Suprapubic skin (tissue), 4 donors: ENCODE measurements around the gene STX1B. TPM values are rescaled to one million over a fixed set of nuclear protein-coding genes. Genes with fewer than 3 reads are reported as not detected.
"Not testable (repeated sequence)": the region's sequence is repeated elsewhere in the genome, so short reads cannot be mapped to it uniquely, and the experiment has no call there.

Source experiments
- DNase-seq, 2 donors: peaks; one replicate each; pipeline ENCODE4 v3.0.0-alpha.2; 2019; ENCODE audit warnings: low spot score in 2 of 2
- H3K27ac ChIP-seq: fragments of 200-600 bp; sonication (generic); one replicate; pipeline ENCODE4 v1.5.1; 2019
- H3K27me3 ChIP-seq: fragments of 200-600 bp; sonication (generic); one replicate; pipeline ENCODE4 v1.5.1; 2019
- H3K36me3 ChIP-seq: fragments of 200-600 bp; sonication (generic); one replicate; pipeline ENCODE4 v1.5.1; 2019
- H3K4me1 ChIP-seq: fragments of 200-600 bp; sonication (generic); one replicate; pipeline ENCODE4 v1.5.1; 2019
- H3K4me3 ChIP-seq: fragments of 200-600 bp; sonication (generic); one replicate; pipeline ENCODE4 v1.5.1; 2019; ENCODE audit warnings: mild to moderate bottlenecking
- H3K9me3 ChIP-seq: fragments of 200-600 bp; sonication (generic); one replicate; pipeline ENCODE4 v1.5.1; 2019
- CTCF ChIP-seq, 2 donors: fragments of 200-600 bp in 1 of 2; fragments of 450-650 bp in 1 of 2; sonication (generic) in 1 of 2; IDR thresholded peaks; one replicate each; pipeline ENCODE4 v1.5.1; 2016 to 2019; ENCODE audit warnings: antibody characterized with exemption in 2 of 2, mild to moderate bottlenecking in 1 of 2, moderate library complexity in 1 of 2
- EP300 ChIP-seq: sonication (generic); formaldehyde crosslinking; IDR thresholded peaks from one replicate; pipeline ENCODE4 v1.6.1; 2017; ENCODE audit warnings: antibody characterized with exemption
- POLR2A ChIP-seq, 2 donors: fragments of 450-650 bp; IDR thresholded peaks; one replicate each; pipeline ENCODE4 v1.6.1; 2017; ENCODE audit warnings: antibody characterized with exemption in 2 of 2, mild to moderate bottlenecking in 2 of 2, moderate library complexity in 2 of 2
- POLR2AphosphoS5 ChIP-seq, 3 donors: sonication (generic); formaldehyde crosslinking; IDR thresholded peaks; one replicate each; pipeline ENCODE4 v1.6.1; 2017; ENCODE audit warnings: antibody characterized with exemption in 3 of 3
- WGBS: methylation state at CpG from one replicate; pipeline ENCODE4 v1.1.5; 2018; 5-methylcytosine and 5-hydroxymethylcytosine counted together
- total RNA-seq, 4 donors: library from RNA; depleted of rRNA; stranded (reverse); fragments of >200 nt; gene quantifications; one replicate each; pipeline ENCODE4 v1.1.0, GENCODE V29; 2016

The STX1B gene
- total RNA-seq, 4 donors from 2014 or later, result 0.55 to 3.5 (median 2.0) TPM

- Histone ChIP-seq H3K36me3 (no peaks in the 10 kb centered on the region), H3K4me3 (no peak overlapping the region), H3K27me3 (no peaks in the 10 kb centered on the region), H3K27ac (no peak overlapping the region), H3K9me3 (no peaks in the 10 kb centered on the region), H3K4me1 (no peaks in the 10 kb centered on the region)
- no peak for TF ChIP-seq POLR2A (IDR thresholded peaks at IDR 0.05)
- TF ChIP-seq CTCF (IDR thresholded peaks at IDR 0.05), result no peak
- no peak for TF ChIP-seq EP300
- no peak for TF ChIP-seq POLR2AphosphoS5 (IDR thresholded peaks at IDR 0.05)
- DNase-seq, result no peak
- WGBS, result 95% methylated on average over 4 of the region's 4 CpGs
These were observed 12.8 kb upstream of the STX1B start for GRCh38 chr16:31023252-31023602.

- H3K36me3 ChIP-seq, result no peaks in the 10 kb centered on the region
- TF ChIP-seq CTCF (IDR thresholded peaks at IDR 0.05) (no peak), POLR2AphosphoS5 (IDR thresholded peaks at IDR 0.05) (no peak), POLR2A (IDR thresholded peaks at IDR 0.05) (no peak), EP300 (no peak)
- WGBS, result 69% methylated on average over 12 of the region's 12 CpGs
- no peaks in the 10 kb centered on the region for H3K27me3 ChIP-seq
- no peak for DNase-seq
- H3K27ac ChIP-seq, result no peak overlapping the region
- no peaks in the 10 kb centered on the region for H3K9me3 ChIP-seq
- no peak overlapping the region for H3K4me3 ChIP-seq
- no peaks in the 10 kb centered on the region for H3K4me1 ChIP-seq
These were observed 12.3 kb upstream of the STX1B start for GRCh38 chr16:31022544-31023251.

- Histone ChIP-seq H3K36me3 (no peaks in the 10 kb centered on the region), H3K27ac (no peak overlapping the region), H3K9me3 (no peaks in the 10 kb centered on the region), H3K4me1 (no peaks in the 10 kb centered on the region), H3K4me3 (no peak overlapping the region), H3K27me3 (no peaks in the 10 kb centered on the region)
- TF ChIP-seq POLR2AphosphoS5 (IDR thresholded peaks at IDR 0.05) (no peak), EP300 (no peak), POLR2A (IDR thresholded peaks at IDR 0.05) (no peak), CTCF (IDR thresholded peaks at IDR 0.05) (no peak)
- WGBS, result 90% methylated on average over 3 of the region's 3 CpGs
- no peak for DNase-seq
These were observed 10.1 kb upstream of the STX1B start for GRCh38 chr16:31020536-31020935.

GRCh38 chr16:31017756-31018155, 7.3 kb upstream of the STX1B start:
- 92% methylated on average over 10 of the region's 10 CpGs for WGBS
- DNase-seq, H3K36me3 ChIP-seq, H3K4me1 ChIP-seq, H3K27me3 ChIP-seq, H3K9me3 ChIP-seq, H3K4me3 ChIP-seq, H3K27ac ChIP-seq: not testable (repeated sequence)

GRCh38 chr16:31016018-31016417, 5.6 kb upstream of the STX1B start:
- Histone ChIP-seq H3K9me3 (no peaks in the 10 kb centered on the region), H3K4me1 (no peaks in the 10 kb centered on the region), H3K27ac (no peak overlapping the region), H3K4me3 (no peak overlapping the region), H3K27me3 (peaks cover 21% of the 10 kb centered on the region), H3K36me3 (no peaks in the 10 kb centered on the region)
- no peak for DNase-seq
- WGBS, result 71% methylated on average over 6 of the region's 6 CpGs
- TF ChIP-seq EP300, result no peak
- no peak for TF ChIP-seq CTCF (IDR thresholded peaks at IDR 0.05)
- TF ChIP-seq POLR2A (IDR thresholded peaks at IDR 0.05), result no peak
- no peak for TF ChIP-seq POLR2AphosphoS5 (IDR thresholded peaks at IDR 0.05)

- not testable (repeated sequence) for DNase-seq, H3K36me3 ChIP-seq, H3K27ac ChIP-seq, H3K4me1 ChIP-seq, H3K9me3 ChIP-seq, H3K4me3 ChIP-seq
- peaks cover 47% of the 10 kb centered on the region for H3K27me3 ChIP-seq
These were observed 2.9 kb upstream of the STX1B start for GRCh38 chr16:31013292-31013691.

GRCh38 chr16:31011815-31012214, 1.4 kb upstream of the STX1B start:
- H3K27me3 ChIP-seq, result peaks cover 47% of the 10 kb centered on the region
- not testable (repeated sequence) for H3K9me3 ChIP-seq, H3K4me3 ChIP-seq, DNase-seq, H3K36me3 ChIP-seq, H3K4me1 ChIP-seq, H3K27ac ChIP-seq
- WGBS, result 90% methylated on average over 7 of the region's 7 CpGs
